Activated CD8-positive, alpha-beta memory T cell treated with anti-CD3 and anti-CD28 coated beads for 24 hours (primary cell): Measurements from ENCODE around the gene GPBP1L1.
"Not testable (repeated sequence)": the region's sequence is repeated elsewhere in the genome, so short reads cannot be mapped to it uniquely, and the experiment has no call there.

Source experiments
- DNase-seq: peaks from one replicate; pipeline ENCODE4 v3.0.0-alpha.2; 2020

The GPBP1L1 gene

DNA sequence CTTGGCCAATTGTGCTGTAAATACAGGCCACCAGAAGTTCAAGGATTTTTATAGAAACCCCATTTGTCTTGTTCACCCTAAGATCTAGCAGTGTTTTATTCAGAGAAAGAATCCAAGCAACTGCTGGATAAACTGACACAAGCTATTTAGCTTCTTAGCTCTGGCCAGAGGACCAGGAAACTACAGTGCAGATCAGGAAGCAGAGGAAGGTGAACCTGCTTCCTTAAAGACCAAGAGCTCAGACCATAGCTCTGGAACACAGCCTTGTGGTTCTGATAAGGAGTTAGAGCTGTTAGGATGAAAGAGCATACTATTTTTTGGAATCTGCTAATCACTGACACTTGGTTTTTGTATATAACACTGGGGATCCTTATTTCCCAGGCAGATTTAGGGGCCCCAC is 57.3 kb downstream of the GPBP1L1 start:
- DNase-seq = no peak

DNA sequence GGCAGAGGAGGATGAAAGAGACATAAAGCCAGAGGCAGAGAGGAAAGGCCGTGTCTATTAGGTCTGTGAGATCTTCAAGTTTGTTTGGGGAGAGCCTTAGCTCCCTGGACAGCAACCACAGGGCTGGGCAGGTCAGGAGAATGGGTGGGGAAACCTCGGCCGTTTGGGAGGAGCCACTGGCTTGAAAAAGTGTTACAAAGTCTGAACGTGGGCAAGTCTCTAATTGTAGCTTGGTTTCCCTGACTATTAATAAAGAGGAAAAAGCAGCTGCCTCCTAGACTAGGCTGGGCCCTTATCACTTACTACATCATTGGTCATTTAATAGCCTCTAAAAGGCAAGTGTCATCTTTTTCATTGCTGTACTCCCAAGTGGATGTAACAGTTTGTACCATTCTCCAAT is 62.4 kb downstream of the GPBP1L1 start, which contains the start of gene CCDC17:
CCDC17 (minus strand) TSS at position 83 of the 400 bp plus-strand sequence. CDS start 145 bp downstream, outside the sequence.
- DNase-seq = no peak

DNA sequence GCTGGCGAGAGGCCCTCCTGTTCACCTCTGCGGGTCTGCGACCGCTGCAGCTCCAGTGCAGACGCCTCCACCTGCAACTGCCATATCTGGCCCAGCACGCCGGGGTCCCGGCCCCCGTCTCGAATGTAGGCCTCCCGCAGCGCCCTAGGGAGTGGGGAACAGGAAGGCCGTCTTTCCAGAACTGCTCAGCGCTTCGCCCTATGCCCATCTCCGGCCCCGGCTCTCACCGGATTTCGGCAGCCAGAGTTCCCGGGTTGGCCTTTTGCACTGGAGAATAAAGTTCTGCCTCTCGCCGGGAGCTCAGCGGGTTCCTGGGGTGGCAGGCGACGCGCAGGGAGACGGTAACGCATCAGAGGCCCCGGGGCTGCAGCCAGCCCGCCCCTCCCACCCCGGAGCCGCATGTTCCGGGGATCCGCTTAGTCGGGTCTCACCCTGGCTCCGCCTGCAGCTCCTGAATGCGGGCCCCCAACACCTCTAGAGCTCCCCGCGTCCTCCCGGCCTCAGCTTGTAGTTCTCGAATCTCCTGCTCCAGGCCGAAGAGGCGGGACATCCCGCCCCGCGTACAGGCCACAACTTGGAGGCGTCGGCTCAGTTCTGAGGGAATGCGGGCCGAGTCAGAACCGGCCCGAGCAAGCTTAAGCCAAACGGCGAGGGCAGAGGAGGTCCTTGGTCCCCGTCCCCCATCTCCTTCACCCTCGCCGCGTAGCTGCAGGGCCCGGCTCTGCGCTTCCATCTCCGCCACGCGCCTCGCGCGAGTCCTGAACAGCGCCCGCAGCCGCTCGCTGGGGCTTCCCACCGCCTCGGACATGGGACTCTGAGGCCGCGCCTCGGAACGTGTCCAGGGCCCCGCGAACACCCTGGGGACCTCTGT is 63.6 kb downstream of the GPBP1L1 start:
- no peak for DNase-seq

GRCh38 chr1:45621895-45622523 is 64.3 kb downstream of the GPBP1L1 start:
- DNase-seq = no peak

- no peak for DNase-seq
Observed at GRCh38 chr1:45621501-45621836, 64.9 kb downstream of the GPBP1L1 start.

GRCh38 chr1:45620588-45621500 is 65.5 kb downstream of the GPBP1L1 start:
- no peak for DNase-seq

DNA sequence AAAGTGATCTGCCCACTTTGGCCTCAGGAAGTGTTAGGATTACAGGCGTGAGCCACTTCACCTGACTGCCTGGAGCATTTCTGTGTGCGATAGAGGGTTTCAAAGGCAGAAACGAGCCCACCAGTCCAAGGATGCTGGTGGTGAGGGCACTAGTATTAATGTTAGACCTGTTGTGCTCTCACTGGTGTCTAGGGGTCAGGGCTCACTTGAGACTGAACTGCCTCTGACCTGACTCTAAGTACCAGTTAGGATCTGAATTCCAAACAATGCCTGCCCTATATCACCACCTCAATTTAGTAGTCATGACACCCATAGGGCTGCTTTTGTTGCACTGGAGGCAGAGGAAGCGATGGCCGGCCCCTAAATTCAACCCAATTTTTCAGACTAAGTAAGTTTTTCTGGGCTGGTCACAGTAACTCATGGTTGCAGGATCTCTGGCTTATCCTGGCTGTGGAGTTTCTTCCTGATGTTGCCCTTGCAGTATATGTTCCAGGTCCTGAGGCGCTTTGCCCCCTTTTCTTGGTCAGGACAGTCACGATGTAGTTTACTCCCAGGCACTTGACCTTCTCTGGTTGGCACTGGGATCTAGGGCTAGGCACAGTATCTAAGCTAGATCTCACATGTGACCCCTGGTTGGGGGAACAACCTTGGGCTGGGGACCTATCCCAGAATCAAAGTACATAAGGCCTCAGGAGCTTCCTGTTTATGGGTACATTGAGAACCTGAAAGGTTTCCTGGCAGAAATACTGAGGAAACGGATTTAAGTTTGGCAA is 67.0 kb downstream of the GPBP1L1 start:
- DNase-seq = no peak

- no peak for DNase-seq
Observed at GRCh38 chr1:45617618-45618017, 68.7 kb downstream of the GPBP1L1 start.

DNA sequence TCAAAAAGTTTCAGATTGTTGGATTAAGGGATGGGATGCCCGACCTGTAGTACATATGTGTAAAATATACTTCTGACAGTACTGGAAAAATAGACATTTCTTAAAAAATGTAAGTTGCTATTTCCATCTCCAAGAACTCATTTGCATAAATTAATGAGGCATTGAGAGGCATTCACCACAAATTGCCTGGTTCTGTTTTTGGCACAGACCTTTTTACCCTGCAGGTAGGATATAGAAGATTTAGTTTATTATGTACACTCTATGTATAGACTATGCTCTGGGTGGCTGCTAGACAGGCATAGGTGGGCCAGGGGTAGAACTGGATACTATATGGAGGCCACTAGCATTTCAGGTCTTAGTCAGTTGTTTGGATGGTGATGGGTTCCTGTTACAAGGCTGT is 70.4 kb downstream of the GPBP1L1 start:
- no peak for DNase-seq

- no peak for DNase-seq
Observed at GRCh38 chr1:45612941-45613579, 73.3 kb downstream of the GPBP1L1 start.

- no peak for DNase-seq
Observed at GRCh38 chr1:45610589-45611226, 75.6 kb downstream of the GPBP1L1 start.

DNA sequence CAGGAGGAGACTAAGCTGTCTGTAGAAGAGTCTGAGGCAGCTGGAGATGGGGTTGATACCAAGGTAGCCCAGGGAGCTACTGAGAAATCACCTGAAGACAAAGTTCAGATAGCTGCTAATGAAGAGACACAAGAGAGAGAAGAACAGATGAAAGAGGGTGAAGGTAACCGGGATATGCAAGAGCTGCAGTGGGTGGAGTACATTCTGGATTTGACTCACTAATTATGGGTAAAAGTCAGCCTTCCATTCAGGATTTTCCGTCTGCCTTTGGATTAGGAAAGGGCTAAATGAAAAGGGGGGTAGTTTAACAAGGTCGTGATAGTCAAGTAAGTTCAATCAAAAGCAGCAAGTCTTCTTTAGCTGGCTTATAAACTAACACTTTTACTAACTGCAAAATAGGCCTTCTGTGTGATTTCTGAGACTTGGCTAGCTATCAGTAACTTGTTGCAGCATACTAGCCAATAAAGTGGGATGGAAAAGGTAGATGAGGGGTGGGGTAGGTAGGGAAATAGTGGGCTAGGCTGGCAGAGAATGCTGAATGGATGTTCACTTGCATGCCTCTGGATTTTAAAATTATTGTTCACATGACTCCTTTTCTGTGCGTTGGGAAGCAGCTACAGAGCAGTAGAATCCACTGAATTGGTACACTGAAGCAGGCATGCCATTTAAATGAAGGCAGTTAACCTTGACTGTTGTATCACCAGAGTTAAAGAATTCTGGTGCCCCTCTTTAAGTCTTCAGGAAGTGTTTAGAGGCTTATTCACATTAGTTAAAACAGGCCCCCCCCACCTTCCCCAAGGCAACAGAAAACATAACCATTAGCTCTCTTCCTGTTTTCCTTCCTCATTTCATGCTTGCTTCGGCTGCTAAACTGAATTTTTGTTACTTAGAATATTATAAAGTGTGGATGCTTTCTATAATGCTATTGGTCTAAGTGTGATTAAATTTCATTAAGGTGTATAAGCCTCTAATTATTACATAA is 77.9 kb downstream of the GPBP1L1 start:
- DNase-seq = no peak

- no peak for DNase-seq
Observed at GRCh38 chr1:45607404-45608074, 78.8 kb downstream of the GPBP1L1 start.

- DNase-seq = no peak
Observed at GRCh38 chr1:45604239-45604638, 82.1 kb downstream of the GPBP1L1 start.

DNA sequence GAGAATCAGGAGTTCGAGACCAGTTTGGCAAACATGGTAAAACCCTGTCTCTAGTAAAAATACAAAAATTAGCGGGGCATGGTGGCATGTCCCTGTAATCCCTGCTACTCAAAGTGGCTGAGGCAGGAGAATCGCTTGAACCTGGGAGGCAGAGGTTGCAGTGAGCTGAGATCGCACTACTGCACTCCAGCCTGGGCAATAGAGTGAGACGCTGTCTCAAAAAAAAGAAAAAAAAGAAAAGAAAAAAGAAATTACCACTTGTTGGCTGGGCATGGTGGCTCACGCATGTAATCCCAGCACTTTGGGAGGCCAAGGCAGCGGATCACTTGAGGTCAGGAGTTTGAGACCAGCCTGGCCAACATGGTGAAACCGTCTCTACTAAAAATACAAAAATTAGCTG is 89.6 kb downstream of the GPBP1L1 start:
- not testable (repeated sequence) for DNase-seq

DNA sequence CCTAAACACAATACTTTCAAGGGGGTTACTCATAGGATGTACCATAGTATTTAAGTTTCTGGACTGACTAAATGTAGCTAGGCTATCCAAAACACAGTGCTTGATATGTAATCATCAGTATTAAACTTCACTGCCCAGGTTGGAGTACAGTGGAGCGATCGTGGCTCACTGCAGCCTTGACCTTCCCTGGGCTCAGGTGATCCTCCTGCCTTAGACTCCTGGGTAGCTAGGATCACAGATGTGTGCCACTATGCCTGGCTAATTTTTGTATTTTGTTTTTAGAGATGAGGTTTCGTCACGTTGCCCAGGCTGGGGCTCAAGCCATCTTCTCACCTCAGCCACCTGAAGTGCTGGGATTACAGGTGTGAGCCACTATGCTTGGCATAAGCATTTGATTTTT is 91.9 kb downstream of the GPBP1L1 start:
- DNase-seq = no peak

GRCh38 chr1:45589861-45590260 is 96.5 kb downstream of the GPBP1L1 start:
- DNase-seq = peak; percentile 30

GRCh38 chr1:45586769-45587168 is 99.6 kb downstream of the GPBP1L1 start:
- peak; percentile 38 for DNase-seq

GRCh38 chr1:45585496-45586075 is 100.7 kb downstream of the GPBP1L1 start:
- peak; percentile 52 for DNase-seq
